ENCODE data around the gene MYLK2.

MYLK2 gene

DNA sequence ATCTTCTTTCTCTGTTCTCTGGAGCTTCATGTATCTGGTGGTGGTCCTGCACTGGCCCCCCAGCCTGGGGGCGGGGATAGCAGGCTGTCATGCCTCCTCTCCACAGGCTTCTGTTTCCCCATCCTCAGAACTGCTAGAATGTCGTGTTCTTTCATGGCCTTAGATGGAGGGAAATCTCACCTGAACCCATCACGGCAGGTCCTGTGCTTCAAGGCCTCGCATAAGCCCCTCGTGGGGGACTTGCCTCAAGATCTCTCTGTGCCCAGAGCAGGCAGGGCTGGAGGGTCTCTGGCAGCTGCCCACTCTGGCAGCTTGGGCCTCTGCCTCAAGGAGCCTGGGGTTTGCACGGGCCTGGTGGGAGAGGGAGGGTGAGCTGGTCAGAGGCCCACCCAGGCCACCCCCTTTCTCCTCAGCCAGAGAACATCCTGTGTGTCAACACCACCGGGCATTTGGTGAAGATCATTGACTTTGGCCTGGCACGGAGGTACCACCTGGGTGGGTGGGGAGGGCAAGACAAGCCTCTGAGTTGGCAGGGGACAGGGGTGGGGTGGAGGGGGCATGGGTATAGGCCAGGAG lies 11.3 kb downstream of the MYLK2 start:
- Histone ChIP-seq H3K9me3 (no peaks in the 10 kb centered on the region), H3K27me3 (no peaks in the 10 kb centered on the region), H3K36me3 (no peaks in the 10 kb centered on the region), H3K4me3 (ENCODE audit: low read depth, low read length) (no peak overlapping the region), H3K4me1 (no peaks in the 10 kb centered on the region)
- DNase-seq, result no peak
- TF ChIP-seq, protein P1, sequence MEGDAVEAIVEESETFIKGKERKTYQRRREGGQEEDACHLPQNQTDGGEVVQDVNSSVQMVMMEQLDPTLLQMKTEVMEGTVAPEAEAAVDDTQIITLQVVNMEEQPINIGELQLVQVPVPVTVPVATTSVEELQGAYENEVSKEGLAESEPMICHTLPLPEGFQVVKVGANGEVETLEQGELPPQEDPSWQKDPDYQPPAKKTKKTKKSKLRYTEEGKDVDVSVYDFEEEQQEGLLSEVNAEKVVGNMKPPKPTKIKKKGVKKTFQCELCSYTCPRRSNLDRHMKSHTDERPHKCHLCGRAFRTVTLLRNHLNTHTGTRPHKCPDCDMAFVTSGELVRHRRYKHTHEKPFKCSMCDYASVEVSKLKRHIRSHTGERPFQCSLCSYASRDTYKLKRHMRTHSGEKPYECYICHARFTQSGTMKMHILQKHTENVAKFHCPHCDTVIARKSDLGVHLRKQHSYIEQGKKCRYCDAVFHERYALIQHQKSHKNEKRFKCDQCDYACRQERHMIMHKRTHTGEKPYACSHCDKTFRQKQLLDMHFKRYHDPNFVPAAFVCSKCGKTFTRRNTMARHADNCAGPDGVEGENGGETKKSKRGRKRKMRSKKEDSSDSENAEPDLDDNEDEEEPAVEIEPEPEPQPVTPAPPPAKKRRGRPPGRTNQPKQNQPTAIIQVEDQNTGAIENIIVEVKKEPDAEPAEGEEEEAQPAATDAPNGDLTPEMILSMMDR (IDR thresholded peaks at IDR 0.05; ENCODE audit: low read depth, low read length), result no peak

DNA sequence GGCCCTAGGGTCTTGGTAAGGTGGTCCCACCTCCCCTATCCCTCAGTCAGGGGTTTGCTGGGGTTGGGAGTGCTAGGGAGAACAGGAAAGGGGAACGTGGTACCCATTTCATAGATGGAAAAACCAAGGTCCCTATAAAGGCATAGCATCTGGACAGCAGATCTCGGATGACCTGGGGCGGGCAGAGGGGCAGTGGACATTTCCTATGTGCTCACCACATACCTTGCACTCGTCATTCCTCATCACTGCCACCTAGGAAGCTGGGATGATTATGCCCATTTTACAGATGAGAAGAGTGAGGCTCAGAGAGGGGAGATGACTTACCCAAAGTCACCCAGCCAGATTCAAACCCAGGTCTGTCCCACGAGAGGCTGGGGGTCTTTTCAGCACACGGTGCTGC lies 12.1 kb downstream of the MYLK2 start:
- DNase-seq, result no peak
- H3K9me3 ChIP-seq, result no peaks in the 10 kb centered on the region
- H3K27me3 ChIP-seq, result no peaks in the 10 kb centered on the region
- TF ChIP-seq, protein P1 (IDR thresholded peaks at IDR 0.05; ENCODE audit: low read depth, low read length), result no peak
- H3K4me3 ChIP-seq (ENCODE audit: low read depth, low read length), result no peak overlapping the region
- no peaks in the 10 kb centered on the region for H3K36me3 ChIP-seq
- H3K4me1 ChIP-seq, result peaks cover 5% of the 10 kb centered on the region

DNA sequence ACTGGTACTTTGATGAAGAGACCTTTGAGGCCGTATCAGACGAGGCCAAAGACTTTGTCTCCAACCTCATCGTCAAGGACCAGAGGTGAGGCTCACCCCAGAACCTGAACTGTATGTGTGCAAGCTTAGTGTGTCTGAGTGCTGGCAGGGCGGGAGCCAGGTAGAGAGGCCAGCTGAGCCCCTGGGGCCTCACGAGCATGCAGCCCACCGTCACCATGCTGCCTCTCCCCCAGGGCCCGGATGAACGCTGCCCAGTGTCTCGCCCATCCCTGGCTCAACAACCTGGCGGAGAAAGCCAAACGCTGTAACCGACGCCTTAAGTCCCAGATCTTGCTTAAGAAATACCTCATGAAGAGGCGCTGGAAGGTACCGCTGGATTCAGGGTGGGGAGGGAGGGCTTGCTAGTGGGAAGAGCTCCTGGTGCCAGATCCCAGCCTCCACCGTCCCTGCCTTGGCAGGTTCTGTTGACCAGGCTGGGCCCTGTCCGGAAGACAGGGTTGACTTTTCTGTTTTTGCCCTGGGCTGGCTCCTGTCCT lies 12.7 kb downstream of the MYLK2 start:
- Histone ChIP-seq H3K9me3 (no peaks in the 10 kb centered on the region), H3K27me3 (no peaks in the 10 kb centered on the region), H3K4me3 (ENCODE audit: low read depth, low read length) (no peak overlapping the region), H3K4me1 (peaks cover 9% of the 10 kb centered on the region), H3K36me3 (no peaks in the 10 kb centered on the region)
- TF ChIP-seq, protein P1 (IDR thresholded peaks at IDR 0.05; ENCODE audit: low read depth, low read length), result no peak
- no peak for DNase-seq

DNA sequence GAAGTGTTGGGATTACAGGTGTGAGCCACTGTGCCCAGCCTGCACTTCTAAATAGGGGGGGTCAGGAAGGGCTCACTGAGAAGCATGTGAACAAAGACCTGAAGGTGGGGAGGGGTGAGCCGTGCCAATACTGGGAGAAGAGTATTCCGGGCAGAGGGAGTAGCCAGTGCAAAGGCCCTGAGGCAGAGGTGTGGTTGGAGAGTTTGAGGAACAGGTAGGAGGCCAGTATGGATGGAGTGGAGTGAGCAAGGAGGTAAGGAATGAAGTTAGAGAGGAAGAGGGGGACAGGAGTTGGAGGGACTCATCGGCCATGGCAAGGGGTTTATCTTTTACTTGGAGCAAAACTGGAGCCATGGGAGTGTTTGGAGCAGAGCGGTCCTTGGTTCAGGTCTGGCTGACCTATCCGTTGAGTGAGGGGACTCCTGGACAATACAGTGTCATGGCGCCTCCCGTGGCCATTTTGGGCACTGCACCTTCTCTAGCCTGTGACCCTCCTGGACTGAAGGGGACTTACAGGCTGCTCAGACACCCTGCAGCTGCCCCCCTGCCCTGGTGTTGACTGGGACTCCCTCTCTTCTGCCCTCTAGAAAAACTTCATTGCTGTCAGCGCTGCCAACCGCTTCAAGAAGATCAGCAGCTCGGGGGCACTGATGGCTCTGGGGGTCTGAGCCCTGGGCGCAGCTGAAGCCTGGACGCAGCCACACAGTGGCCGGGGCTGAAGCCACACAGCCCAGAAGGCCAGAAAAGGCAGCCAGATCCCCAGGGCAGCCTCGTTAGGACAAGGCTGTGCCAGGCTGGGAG lies 14.2 kb downstream of the MYLK2 start:
- no peak overlapping the region for H3K4me3 ChIP-seq (ENCODE audit: low read depth, low read length)
- peak; percentile 82 for DNase-seq
- TF ChIP-seq, protein P1 (IDR thresholded peaks at IDR 0.05; ENCODE audit: low read depth, low read length), result peak; percentile 89

DNA sequence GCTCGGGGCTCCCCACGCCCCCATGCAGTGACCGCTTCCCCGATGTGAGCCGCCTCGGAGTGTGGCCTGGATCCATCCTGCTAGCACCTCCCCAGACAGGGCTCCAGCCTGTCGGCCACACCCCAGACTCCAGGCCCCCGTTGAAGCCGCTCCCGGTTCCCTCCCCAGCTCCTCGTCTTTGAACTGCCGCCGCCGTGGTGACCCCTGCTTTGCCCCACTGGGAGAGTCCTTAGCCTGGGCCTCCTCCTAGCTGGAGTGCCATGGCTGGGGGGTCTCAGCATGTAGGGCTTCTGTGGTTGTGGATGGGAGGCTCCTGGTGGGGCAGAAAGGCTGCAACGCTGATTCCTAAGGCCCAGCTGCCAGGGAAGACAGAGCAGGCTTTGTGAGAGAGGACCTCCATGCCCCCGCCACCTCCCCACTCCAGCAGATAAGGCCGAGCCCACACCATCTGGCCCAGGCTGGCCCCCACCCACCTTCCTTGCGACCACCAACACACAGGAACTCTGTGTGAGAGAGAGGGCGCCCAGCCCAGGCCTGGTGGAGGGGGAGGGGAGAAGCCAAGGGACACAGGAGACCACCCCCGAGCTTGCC lies 14.9 kb downstream of the MYLK2 start:
- no peaks in the 10 kb centered on the region for H3K9me3 ChIP-seq
- H3K4me1 ChIP-seq, result peaks cover 19% of the 10 kb centered on the region
- DNase-seq, result no peak
- no peaks in the 10 kb centered on the region for H3K36me3 ChIP-seq
- H3K4me3 ChIP-seq (ENCODE audit: low read depth, low read length), result no peak overlapping the region
- TF ChIP-seq, protein P1 (IDR thresholded peaks at IDR 0.05; ENCODE audit: low read depth, low read length), result no peak
- no peaks in the 10 kb centered on the region for H3K27me3 ChIP-seq

More for the DNA sequence above, 14.2 kb downstream of the MYLK2 start:
- Histone ChIP-seq H3K27me3 (no peaks in the 10 kb centered on the region), H3K4me1 (peaks cover 19% of the 10 kb centered on the region), H3K36me3 (no peaks in the 10 kb centered on the region), H3K9me3 (no peaks in the 10 kb centered on the region)
